HG03066 (cell line): ENCODE data around the gene TEPSIN.

ENCODE experiments used
- ATAC-seq: cut with Tn5 transposase; IDR thresholded peaks from one replicate; pipeline ENCODE4 v1.9.1; 2021; ENCODE audit warnings: low read depth; ENCODE audit not compliant: unreplicated experiment

The TEPSIN gene

DNA sequence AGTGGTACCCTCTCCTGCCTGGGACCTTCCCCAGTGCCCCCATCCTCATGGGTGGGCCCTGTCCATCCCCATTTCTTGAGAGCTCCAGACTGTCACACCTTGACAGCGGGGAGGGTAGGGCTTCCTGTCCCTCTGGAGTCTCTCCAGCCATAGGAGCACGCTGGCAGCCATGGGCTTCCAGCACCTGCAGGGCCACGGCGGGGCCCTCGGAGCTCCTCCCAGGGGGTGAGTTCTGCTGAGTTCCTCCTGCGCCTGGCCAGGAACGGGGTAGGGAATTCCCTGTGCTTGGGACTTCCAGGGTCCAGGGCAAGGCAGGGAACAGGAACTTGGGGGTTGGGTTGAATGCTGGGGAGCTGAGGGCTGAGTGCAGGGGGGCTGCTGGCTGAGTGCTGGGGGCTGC lies 49.8 kb downstream of the TEPSIN start:
- ATAC-seq: no peak

DNA sequence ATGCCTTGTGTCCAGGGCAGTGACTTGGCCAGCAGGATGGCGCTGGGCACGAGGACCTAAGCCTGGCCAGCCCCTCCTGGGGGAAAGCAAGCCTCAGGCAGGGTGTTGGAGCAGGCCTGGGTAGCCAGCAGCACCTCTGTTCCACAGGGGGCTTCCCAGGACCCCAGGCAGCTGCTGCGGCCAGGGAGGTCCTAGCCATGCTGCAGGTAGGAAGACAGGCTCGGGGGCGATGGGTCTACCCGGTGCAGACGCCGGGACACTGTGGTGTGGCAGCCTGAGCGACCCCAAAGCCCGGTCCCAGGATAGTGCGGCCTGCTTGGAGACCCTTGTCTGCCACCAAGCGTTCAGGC lies 50.4 kb downstream of the TEPSIN start:
- ATAC-seq: no peak

DNA sequence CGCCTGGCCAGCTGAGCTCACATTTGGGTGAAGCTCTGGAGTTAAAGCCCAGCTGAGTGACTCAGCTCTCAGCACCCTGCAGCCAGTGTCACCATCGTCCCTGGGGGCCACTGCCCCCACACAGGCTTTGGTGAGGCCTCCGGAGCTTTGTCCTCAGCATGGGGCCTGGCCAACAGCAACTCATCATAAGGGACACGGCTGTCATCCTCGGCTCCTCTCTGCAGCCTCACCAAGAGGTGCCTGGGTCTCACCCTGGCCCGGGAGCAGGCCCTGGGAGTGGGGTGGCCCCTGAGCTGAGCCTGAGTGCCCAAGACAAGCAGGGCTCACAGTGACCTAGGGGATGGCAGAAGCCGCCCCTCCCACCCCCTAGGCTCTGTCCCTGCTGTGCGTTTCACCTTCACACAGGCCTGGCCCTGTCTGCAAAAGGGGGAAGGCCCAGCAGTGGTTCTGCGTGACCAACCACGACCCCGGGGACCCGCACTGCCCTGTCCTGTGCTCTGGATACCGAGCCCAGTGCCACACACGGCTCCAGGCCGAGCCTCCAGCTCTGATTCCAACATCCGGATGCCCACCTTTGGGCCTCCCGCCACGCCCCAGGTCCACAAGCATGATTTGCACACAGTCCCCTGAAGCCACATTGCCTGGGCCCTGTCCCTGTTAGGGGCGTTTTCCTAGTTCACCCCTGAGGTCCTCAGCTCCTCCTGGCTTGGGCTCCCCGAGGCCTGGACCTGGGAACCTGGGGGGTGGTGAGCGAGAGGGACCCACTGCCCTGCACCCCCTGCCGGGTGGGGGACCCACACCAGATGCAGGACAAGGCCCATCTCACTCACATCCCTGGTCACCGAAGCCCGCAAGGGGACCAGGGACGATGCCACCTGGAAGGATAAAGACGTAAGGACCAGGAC lies 51.0 kb downstream of the TEPSIN start:
- no peak for ATAC-seq

DNA sequence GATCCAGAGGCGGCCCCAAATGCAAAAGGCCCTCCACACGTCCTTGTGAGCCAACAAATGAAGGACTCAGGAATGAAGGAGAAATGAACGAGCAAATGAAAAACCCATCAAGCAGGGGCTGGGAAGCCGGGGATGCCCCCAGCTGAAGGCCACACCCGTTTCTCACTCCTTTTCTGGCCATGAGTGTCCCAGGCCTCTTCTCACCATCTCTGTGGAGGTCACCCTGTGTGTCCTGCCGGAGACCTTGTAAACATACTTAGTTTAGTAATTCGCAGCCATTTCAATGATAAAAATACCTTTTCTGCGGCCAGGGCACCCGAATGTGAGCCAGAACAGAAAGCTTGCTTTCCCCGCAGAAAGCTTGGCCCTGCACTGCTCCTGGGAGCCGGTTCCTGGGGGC lies 51.7 kb downstream of the TEPSIN start:
- no peak for ATAC-seq

DNA sequence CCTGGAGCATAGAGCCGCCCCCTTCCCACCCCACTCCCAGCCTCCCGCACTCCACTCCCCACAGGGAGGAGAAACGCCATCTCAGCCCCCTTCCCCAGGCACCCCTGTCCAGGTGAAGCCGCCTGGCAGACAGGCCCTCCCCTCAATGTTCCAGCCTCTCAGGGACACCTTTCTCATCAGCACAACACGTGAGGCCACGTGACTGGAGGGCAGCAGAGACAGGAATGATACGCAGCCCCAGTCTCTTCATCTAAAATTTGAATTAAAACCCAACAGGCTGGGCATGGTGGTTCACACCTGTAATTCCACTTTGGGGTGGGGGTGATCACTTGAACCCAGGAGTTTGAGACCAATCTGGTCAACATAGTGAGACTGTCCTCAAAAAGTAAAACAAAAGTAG lies 52.7 kb downstream of the TEPSIN start:
- ATAC-seq: no peak

DNA sequence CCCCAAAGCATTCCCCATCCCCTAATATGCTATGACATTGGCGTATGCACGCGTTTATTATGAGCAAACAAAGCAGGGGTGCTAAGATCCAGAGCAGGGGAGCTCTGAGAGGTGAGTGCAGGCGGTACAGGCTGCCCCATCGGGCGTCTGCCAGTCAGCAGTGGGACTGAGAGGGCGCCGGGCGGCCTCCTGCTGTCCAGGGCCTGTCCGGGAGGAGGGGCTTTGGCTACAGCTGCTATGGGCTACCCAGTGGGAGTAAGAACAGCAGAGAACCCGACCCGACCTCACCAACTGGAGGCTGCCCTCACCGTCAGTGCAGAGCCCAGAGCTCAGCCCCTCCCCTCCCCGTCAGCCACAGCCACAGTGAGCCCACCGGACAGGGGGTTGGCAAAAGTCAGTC lies 54.3 kb downstream of the TEPSIN start:
- no peak for ATAC-seq

DNA sequence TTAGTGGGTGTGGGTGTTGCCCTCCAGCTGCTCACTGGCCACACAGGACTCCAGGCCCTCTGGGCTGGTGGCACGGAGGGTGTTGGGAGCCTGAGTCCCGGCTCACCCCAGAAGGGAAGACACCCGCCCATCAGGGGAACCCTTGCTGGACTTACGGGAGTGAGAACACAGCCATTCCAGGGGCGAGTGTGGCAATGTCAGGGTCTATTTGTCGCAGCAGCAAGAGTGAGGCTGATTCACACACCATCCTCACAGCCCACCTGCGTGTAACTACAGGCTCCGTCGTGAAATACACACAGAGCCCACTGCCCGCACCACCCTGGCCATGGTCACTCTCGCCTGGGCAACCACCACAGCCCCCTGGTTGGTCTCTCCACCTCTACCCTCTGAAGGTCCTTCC lies 55.0 kb downstream of the TEPSIN start:
- ATAC-seq: no peak

DNA sequence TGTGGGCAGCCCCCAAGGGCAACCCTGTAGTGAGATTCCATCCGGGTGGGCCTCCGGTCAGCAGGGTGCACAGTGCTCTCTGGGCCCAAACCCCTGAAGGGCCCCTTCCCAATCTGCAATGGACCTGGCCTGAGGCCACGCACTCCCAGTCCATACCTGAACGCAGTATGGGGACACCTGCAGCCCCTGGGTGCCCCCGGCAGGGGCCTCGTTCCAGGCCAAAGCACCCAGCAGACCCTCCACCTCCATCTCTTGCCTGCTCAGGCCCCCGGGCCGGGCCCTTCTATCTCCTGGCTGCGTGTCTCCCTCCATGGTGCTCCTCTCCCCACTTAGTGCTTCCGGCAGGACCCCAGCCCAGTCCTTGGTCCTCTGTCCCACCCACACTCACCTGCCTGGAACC lies 55.5 kb downstream of the TEPSIN start:
- ATAC-seq: no peak

DNA sequence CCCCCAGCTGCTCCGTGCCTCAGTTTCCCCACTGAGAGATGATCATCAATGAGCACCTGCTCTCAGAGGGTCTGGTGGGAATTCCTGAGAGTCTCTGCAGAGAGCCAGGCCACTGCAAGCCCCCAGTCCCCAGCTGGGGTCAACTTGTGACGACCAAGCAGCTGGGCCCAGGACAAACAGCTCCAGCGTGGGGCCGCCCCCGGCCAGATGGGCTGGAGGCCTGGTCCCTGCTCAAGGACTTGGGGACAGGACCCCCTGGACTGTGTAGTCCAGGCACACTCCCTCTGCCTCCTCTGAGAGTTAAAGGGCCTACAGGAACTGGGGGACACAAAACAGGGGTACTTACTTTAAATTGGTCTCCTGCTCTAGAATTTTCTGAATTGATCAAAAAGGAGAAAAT lies 56.3 kb downstream of the TEPSIN start:
- no peak for ATAC-seq

DNA sequence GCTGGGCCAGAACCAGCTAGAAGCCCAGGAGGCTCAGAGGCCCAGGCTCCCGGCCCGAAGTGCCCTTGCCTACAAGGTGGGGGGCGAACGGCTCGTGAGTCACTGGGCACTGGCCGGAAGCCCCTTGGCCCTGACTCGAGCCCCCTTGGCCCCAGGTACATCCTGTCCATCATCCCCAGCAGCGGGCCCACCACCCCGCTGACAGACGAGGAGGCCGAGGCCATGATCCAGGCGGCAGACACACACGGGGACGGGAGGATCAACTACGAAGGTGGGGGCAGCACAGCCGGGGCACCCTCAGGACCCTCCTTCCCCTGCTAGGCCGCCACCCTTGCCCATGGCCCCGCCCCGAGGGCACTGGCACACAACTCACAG lies 57.1 kb downstream of the TEPSIN start:
- no peak for ATAC-seq

DNA sequence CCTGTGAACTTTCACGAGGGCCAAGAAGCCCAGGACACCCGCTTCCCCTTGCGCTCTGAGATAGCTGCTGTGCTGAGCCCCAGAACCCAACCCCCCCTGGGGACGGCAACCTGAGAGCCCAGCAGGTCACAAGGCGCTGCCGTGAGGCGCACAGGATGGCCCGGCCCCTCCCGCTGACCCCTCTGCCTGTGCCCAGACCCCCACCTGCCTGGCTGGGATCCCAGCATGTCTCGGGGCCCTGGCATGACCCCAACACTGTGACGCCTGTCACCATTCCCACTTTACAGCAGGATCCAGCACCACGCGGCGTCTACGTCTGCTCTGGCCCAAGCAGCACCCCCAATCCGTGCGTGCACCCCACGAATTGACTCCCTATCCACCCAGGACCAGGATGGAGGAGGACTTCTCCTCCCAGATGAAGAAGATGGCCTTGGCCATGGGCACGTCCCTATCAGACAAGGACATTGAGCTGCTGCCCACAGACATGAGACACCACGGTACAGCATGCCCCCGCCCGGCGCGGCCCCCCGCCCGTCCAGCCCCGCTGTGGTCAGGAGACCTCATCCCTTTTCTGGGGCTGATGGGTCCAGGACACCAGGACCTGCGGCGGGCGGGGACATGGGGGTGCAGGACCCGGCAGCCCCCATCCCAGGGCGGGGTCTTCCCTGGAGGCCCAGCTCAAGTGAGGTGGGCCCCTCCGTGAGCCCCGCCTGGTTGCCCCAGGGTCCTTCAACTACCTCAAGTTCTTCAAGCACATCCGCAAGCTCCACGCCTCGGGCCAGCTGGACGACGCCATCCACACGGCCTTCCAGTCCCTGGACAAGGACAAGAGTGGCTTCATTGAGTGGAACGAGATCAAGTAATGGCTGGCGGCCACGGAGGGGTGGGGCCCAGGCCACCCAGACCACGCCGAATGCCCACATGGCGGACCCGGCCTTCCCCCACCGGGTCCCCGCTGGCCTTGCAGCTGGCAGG lies 57.7 kb downstream of the TEPSIN start:
- no peak for ATAC-seq

DNA sequence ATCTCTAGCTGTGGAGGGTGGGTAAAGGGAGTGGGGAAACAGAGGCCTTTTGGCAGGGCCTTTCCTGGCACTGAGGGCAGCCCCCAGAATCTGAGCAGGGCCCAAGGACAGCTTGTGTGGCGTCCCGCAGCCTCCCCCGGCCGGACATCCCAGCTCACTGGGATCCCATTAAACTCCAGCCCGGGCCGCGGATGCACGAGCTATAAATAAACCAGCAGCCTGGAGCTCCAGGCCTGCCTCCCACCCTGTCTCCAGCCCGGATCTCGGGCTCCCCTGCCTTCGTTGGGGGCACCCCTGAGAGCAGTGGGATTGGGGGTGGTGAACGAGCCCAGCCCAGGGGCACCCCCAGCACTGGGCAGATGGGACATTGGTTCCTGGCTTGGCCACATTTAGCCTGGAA lies 59.0 kb downstream of the TEPSIN start:
- ATAC-seq: no peak

DNA sequence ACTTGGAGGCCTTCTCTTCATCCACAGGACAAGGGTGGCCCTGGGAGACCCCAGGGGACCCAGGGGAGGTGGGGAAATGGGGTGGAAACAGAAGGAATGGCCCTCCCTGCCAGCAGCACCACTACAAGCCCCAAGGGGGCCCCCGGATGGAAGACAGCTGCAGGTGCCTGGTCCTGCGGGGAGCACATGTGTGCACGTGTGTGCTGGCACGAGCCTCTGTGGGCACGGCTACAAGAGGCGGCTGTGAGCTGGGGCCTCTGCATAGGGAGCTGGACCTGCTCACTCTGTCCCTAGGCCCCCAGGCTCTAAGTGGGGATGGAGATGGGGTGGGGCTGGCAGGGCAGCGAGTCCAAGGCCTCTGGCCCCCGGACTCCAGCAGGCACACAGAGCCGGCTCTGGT lies 59.6 kb downstream of the TEPSIN start:
- no peak for ATAC-seq
